ENCODE measurements around the gene ADAM12. TPM values are rescaled to one million over a fixed set of nuclear protein-coding genes. Genes with fewer than 3 reads are reported as not detected.

Gene ADAM12
- total and polyA plus RNA-seq, 2 donors: 0.96 to 4.6 TPM

- Histone ChIP-seq H3K27ac (ENCODE audit: low read depth in 1 of 2, low read length in 1 of 2) (no peak overlapping the region), H3K4me1 (ENCODE audit: control insufficient read depth in 2 of 2, insufficient read depth in 2 of 2, low read length in 2 of 2) (no peaks in the 10 kb centered on the region), H3K9me3 (ENCODE audit: control insufficient read depth in 2 of 2, insufficient read depth in 1 of 2, low read length in 1 of 2) (no peaks in the 10 kb centered on the region), H3K27me3 (ENCODE audit: control insufficient read depth in 2 of 2, insufficient read depth in 1 of 2, low read length in 1 of 2) (no peaks in the 10 kb centered on the region), H3K4me3 (ENCODE audit: low read length in 2 of 2) (no peak overlapping the region), H3K36me3 (ENCODE audit: control insufficient read depth in 2 of 2, insufficient read depth in 2 of 2, low read length in 1 of 2) (no peaks in the 10 kb centered on the region)
- DNase-seq (ENCODE audit: low read depth in 6 of 9, low spot score in 9 of 9): no peak
- WGBS: 31% methylated on average over 8 of the region's 8 CpGs
These were observed 37.3 kb upstream of the ADAM12 start for GRCh38 chr10:126425489-126426065.

DNA sequence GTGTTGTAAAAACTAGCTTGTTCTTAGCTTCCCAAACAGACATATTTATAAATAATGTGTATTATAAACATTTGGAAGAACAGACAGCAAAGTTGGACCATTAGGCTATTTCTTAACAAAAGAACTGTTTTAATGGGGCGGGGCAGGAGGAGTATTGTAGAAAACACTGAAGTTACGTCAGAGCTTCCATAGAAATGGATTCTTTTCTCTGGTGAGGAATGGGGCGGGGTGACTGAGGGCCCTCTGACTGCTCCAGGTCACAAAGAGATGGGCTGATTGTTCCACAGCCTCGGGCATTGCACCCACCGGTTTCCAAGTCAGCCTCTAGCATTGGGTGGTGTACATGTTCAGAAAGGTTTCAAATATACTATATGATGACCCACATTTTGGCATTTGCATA lies 36.8 kb upstream of the ADAM12 start:
- Histone ChIP-seq H3K9me3 (ENCODE audit: control insufficient read depth in 2 of 2, insufficient read depth in 1 of 2, low read length in 1 of 2) (no peaks in the 10 kb centered on the region), H3K27ac (ENCODE audit: low read depth in 1 of 2, low read length in 1 of 2) (no peak overlapping the region), H3K36me3 (ENCODE audit: control insufficient read depth in 2 of 2, insufficient read depth in 2 of 2, low read length in 1 of 2) (no peaks in the 10 kb centered on the region), H3K27me3 (ENCODE audit: control insufficient read depth in 2 of 2, insufficient read depth in 1 of 2, low read length in 1 of 2) (no peaks in the 10 kb centered on the region), H3K4me3 (ENCODE audit: low read length in 2 of 2) (no peak overlapping the region), H3K4me1 (ENCODE audit: control insufficient read depth in 2 of 2, insufficient read depth in 2 of 2, low read length in 2 of 2) (no peaks in the 10 kb centered on the region)
- 92% methylated on average over 5 of the region's 5 CpGs for WGBS
- DNase-seq (ENCODE audit: low read depth in 6 of 9, low spot score in 9 of 9): no peak

GRCh38 chr10:126423732-126424491 lies 35.6 kb upstream of the ADAM12 start:
- Histone ChIP-seq H3K27ac (ENCODE audit: low read depth in 1 of 2, low read length in 1 of 2) (no peak overlapping the region), H3K9me3 (ENCODE audit: control insufficient read depth in 2 of 2, insufficient read depth in 1 of 2, low read length in 1 of 2) (no peaks in the 10 kb centered on the region), H3K27me3 (ENCODE audit: control insufficient read depth in 2 of 2, insufficient read depth in 1 of 2, low read length in 1 of 2) (no peaks in the 10 kb centered on the region), H3K36me3 (ENCODE audit: control insufficient read depth in 2 of 2, insufficient read depth in 2 of 2, low read length in 1 of 2) (no peaks in the 10 kb centered on the region), H3K4me1 (ENCODE audit: control insufficient read depth in 2 of 2, insufficient read depth in 2 of 2, low read length in 2 of 2) (no peaks in the 10 kb centered on the region), H3K4me3 (ENCODE audit: low read length in 2 of 2) (no peak overlapping the region)
- 96% methylated on average over 6 of the region's 6 CpGs for WGBS
- DNase-seq (ENCODE audit: low read depth in 6 of 9, low spot score in 9 of 9): no peak

- Histone ChIP-seq H3K27me3 (ENCODE audit: control insufficient read depth in 2 of 2, insufficient read depth in 1 of 2, low read length in 1 of 2) (no peaks in the 10 kb centered on the region), H3K36me3 (ENCODE audit: control insufficient read depth in 2 of 2, insufficient read depth in 2 of 2, low read length in 1 of 2) (no peaks in the 10 kb centered on the region), H3K9me3 (ENCODE audit: control insufficient read depth in 2 of 2, insufficient read depth in 1 of 2, low read length in 1 of 2) (no peaks in the 10 kb centered on the region), H3K4me3 (ENCODE audit: low read length in 2 of 2) (no peak overlapping the region), H3K4me1 (ENCODE audit: control insufficient read depth in 2 of 2, insufficient read depth in 2 of 2, low read length in 2 of 2) (no peaks in the 10 kb centered on the region), H3K27ac (ENCODE audit: low read depth in 1 of 2, low read length in 1 of 2) (no peak overlapping the region)
- DNase-seq (ENCODE audit: low read depth in 6 of 9, low spot score in 9 of 9): no peak
- WGBS: 96% methylated on average over 1 of the region's 1 CpG
These were observed 34.3 kb upstream of the ADAM12 start for GRCh38 chr10:126422567-126422966.

GRCh38 chr10:126421756-126422256 lies 33.5 kb upstream of the ADAM12 start:
- Histone ChIP-seq H3K36me3 (ENCODE audit: control insufficient read depth in 2 of 2, insufficient read depth in 2 of 2, low read length in 1 of 2) (no peaks in the 10 kb centered on the region), H3K27me3 (ENCODE audit: control insufficient read depth in 2 of 2, insufficient read depth in 1 of 2, low read length in 1 of 2) (no peaks in the 10 kb centered on the region), H3K4me1 (ENCODE audit: control insufficient read depth in 2 of 2, insufficient read depth in 2 of 2, low read length in 2 of 2) (no peaks in the 10 kb centered on the region), H3K27ac (ENCODE audit: low read depth in 1 of 2, low read length in 1 of 2) (no peak overlapping the region), H3K4me3 (ENCODE audit: low read length in 2 of 2) (no peak overlapping the region), H3K9me3 (ENCODE audit: control insufficient read depth in 2 of 2, insufficient read depth in 1 of 2, low read length in 1 of 2) (no peaks in the 10 kb centered on the region)
- WGBS: 72% methylated on average over 10 of the region's 10 CpGs
- no peak for DNase-seq (ENCODE audit: low read depth in 6 of 9, low spot score in 9 of 9)

DNA sequence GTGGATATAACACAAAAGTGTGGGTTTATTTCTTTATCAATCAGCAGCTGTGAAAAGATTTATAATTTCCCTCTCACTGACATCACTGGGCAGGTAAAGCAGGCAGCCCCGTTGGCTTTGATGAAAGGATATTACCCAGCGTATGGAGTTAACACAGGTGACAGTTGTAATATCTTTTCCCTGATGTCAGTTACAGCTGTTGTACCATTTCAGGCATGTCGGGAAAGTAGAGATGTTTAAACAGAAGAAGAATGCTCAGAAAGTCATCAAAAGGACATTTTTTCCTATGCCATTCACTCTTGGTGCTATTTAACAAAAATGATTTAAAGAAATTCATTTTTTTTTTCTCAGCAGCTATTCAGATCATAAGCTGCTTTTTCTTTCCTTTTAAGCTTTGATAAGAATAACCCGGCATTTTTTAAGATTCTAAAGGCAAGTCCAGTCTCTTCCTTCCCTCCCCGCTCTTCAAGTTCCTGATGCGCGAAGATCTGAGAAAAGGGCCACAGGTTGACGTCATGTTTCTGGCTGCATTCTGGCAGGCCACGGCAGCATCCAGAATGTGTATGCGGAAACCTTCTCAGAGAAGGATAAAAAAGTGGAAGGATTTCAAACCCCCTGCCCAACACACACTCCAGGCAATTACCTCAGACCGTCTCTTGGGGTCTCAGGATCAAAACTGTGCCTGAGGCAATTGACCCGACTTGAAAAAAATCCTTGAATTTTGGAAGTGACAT lies 32.5 kb upstream of the ADAM12 start:
- DNase-seq (ENCODE audit: low read depth in 6 of 9, low spot score in 9 of 9): no peak
- no peaks in the 10 kb centered on the region for H3K9me3 ChIP-seq (ENCODE audit: control insufficient read depth in 2 of 2, insufficient read depth in 1 of 2, low read length in 1 of 2)
- no peaks in the 10 kb centered on the region for H3K4me1 ChIP-seq (ENCODE audit: control insufficient read depth in 2 of 2, insufficient read depth in 2 of 2, low read length in 2 of 2)
- H3K4me3 ChIP-seq (ENCODE audit: low read length in 2 of 2): no peak overlapping the region
- H3K27ac ChIP-seq (ENCODE audit: low read depth in 1 of 2, low read length in 1 of 2): no peak overlapping the region
- H3K36me3 ChIP-seq (ENCODE audit: control insufficient read depth in 2 of 2, insufficient read depth in 2 of 2, low read length in 1 of 2): no peaks in the 10 kb centered on the region
- 89% methylated on average over 12 of the region's 12 CpGs for WGBS
- no peaks in the 10 kb centered on the region for H3K27me3 ChIP-seq (ENCODE audit: control insufficient read depth in 2 of 2, insufficient read depth in 1 of 2, low read length in 1 of 2)

DNA sequence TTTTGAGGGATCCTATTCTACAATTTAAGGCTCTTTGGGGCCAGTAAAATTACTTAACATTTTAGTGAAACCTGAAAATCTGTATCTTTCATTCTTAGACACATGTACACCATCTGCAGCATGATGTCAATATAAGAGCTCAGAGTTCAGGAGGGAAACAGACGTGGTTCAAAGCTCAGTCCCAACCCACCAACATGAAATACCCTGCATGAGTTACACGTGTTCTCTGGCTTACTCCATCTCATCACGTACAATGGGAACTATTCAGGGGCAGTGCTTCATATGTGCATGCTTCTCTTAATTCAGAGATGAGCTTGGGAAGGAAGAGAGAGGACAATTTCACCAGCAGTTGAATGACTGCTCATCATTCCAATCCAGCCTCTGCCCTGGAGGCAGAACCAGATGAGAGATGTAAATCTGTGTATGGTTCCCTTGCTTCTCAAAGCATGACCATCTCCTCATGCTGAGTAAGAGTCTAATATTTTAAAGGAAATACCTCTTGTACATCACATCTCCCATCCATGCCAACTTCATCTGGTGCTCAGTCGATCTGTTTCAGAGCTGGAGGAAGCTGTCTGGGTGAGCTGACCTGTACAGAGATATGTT lies 29.0 kb upstream of the ADAM12 start:
- Histone ChIP-seq H3K36me3 (ENCODE audit: control insufficient read depth in 2 of 2, insufficient read depth in 2 of 2, low read length in 1 of 2) (no peaks in the 10 kb centered on the region), H3K4me1 (ENCODE audit: control insufficient read depth in 2 of 2, insufficient read depth in 2 of 2, low read length in 2 of 2) (no peaks in the 10 kb centered on the region), H3K9me3 (ENCODE audit: control insufficient read depth in 2 of 2, insufficient read depth in 1 of 2, low read length in 1 of 2) (no peaks in the 10 kb centered on the region), H3K27me3 (ENCODE audit: control insufficient read depth in 2 of 2, insufficient read depth in 1 of 2, low read length in 1 of 2) (no peaks in the 10 kb centered on the region), H3K27ac (ENCODE audit: low read depth in 1 of 2, low read length in 1 of 2) (no peak overlapping the region), H3K4me3 (ENCODE audit: low read length in 2 of 2) (no peak overlapping the region)
- no peak for DNase-seq (ENCODE audit: low read depth in 6 of 9, low spot score in 9 of 9)
- 92% methylated on average over 4 of the region's 4 CpGs for whole genome bisulfite sequencing

DNA sequence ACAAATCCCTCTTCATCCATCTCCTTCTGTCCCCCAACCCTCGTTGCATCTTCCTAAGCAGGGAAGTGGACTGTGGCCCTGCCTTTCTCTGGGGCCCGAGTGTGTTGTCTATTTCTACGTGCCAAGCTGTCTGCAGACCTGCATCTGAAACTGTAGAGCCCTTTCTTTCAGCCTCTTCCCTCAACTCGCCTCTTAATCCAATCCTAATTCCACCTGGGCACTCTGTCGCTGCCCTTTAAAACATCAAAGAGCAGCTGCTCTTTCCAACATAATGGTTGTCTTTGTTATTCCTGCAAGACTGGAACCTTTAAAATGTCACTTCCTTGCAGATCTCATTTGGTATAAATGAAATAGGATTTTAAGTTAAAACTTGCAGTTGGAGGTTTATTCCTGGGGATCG lies 21.5 kb upstream of the ADAM12 start:
- no peaks in the 10 kb centered on the region for H3K4me1 ChIP-seq (ENCODE audit: control insufficient read depth in 2 of 2, insufficient read depth in 2 of 2, low read length in 2 of 2)
- no peak overlapping the region for H3K4me3 ChIP-seq (ENCODE audit: low read length in 2 of 2)
- no peaks in the 10 kb centered on the region for H3K36me3 ChIP-seq (ENCODE audit: control insufficient read depth in 2 of 2, insufficient read depth in 2 of 2, low read length in 1 of 2)
- no peak for DNase-seq (ENCODE audit: low read depth in 6 of 9, low spot score in 9 of 9)
- no peak overlapping the region for H3K27ac ChIP-seq (ENCODE audit: low read depth in 1 of 2, low read length in 1 of 2)
- 77% methylated on average over 6 of the region's 6 CpGs for WGBS
- no peaks in the 10 kb centered on the region for H3K9me3 ChIP-seq (ENCODE audit: control insufficient read depth in 2 of 2, insufficient read depth in 1 of 2, low read length in 1 of 2)
- peaks cover 0 to 2% of the 10 kb centered on the region in 2 donors for H3K27me3 ChIP-seq (ENCODE audit: control insufficient read depth in 2 of 2, insufficient read depth in 1 of 2, low read length in 1 of 2)

Data from thymus (tissue), 11 donors.